Suprapubic skin (tissue), 4 donors: ENCODE measurements around the gene NTSR1. TPM values are rescaled to one million over a fixed set of nuclear protein-coding genes. Genes with fewer than 3 reads are reported as not detected.

ENCODE experiments used
- DNase-seq, 2 donors: peaks; one replicate each; pipeline ENCODE4 v3.0.0-alpha.2; 2019; ENCODE audit warnings: low spot score in 2 of 2
- H3K27ac ChIP-seq: fragments of 200-600 bp; sonication (generic); one replicate; pipeline ENCODE4 v1.5.1; 2019
- H3K27me3 ChIP-seq: fragments of 200-600 bp; sonication (generic); one replicate; pipeline ENCODE4 v1.5.1; 2019
- H3K36me3 ChIP-seq: fragments of 200-600 bp; sonication (generic); one replicate; pipeline ENCODE4 v1.5.1; 2019
- H3K4me1 ChIP-seq: fragments of 200-600 bp; sonication (generic); one replicate; pipeline ENCODE4 v1.5.1; 2019
- H3K4me3 ChIP-seq: fragments of 200-600 bp; sonication (generic); one replicate; pipeline ENCODE4 v1.5.1; 2019; ENCODE audit warnings: mild to moderate bottlenecking
- H3K9me3 ChIP-seq: fragments of 200-600 bp; sonication (generic); one replicate; pipeline ENCODE4 v1.5.1; 2019
- CTCF ChIP-seq, 2 donors: fragments of 200-600 bp in 1 of 2; fragments of 450-650 bp in 1 of 2; sonication (generic) in 1 of 2; IDR thresholded peaks; one replicate each; pipeline ENCODE4 v1.5.1; 2016 to 2019; ENCODE audit warnings: antibody characterized with exemption in 2 of 2, mild to moderate bottlenecking in 1 of 2, moderate library complexity in 1 of 2
- EP300 ChIP-seq: sonication (generic); formaldehyde crosslinking; IDR thresholded peaks from one replicate; pipeline ENCODE4 v1.6.1; 2017; ENCODE audit warnings: antibody characterized with exemption
- POLR2A ChIP-seq, 2 donors: fragments of 450-650 bp; IDR thresholded peaks; one replicate each; pipeline ENCODE4 v1.6.1; 2017; ENCODE audit warnings: antibody characterized with exemption in 2 of 2, mild to moderate bottlenecking in 2 of 2, moderate library complexity in 2 of 2
- POLR2AphosphoS5 ChIP-seq, 3 donors: sonication (generic); formaldehyde crosslinking; IDR thresholded peaks; one replicate each; pipeline ENCODE4 v1.6.1; 2017; ENCODE audit warnings: antibody characterized with exemption in 3 of 3
- WGBS: methylation state at CpG from one replicate; pipeline ENCODE4 v1.1.5; 2018; 5-methylcytosine and 5-hydroxymethylcytosine counted together
- total RNA-seq, 4 donors: library from RNA; depleted of rRNA; stranded (reverse); fragments of >200 nt; gene quantifications; one replicate each; pipeline ENCODE4 v1.1.0, GENCODE V29; 2016

NTSR1 gene
- total RNA-seq, 4 donors from 2014 or later, result 0.16 to 0.55 TPM; not detected in 2

- peaks cover 31% of the 10 kb centered on the region for H3K27me3 ChIP-seq
- DNase-seq, result no peak
- no peak overlapping the region for H3K27ac ChIP-seq
- TF ChIP-seq POLR2AphosphoS5 (IDR thresholded peaks at IDR 0.05) (no peak), POLR2A (IDR thresholded peaks at IDR 0.05) (no peak), EP300 (no peak)
- no peaks in the 10 kb centered on the region for H3K9me3 ChIP-seq
- H3K4me1 ChIP-seq, result no peaks in the 10 kb centered on the region
- H3K4me3 ChIP-seq, result no peak overlapping the region
- WGBS, result 54% methylated on average over 19 of the region's 20 CpGs
- no peaks in the 10 kb centered on the region for H3K36me3 ChIP-seq
These were observed 71.6 kb downstream of the NTSR1 start for GRCh38 chr20:62780204-62780603.

GRCh38 chr20:62780696-62781095 is 72.1 kb downstream of the NTSR1 start:
- no peak overlapping the region for H3K4me3 ChIP-seq
- H3K27ac ChIP-seq, result no peak overlapping the region
- no peak for DNase-seq
- 69% methylated on average over 14 of the region's 17 CpGs for WGBS
- H3K4me1 ChIP-seq, result no peaks in the 10 kb centered on the region
- TF ChIP-seq CTCF (IDR thresholded peaks at IDR 0.05) (no peak), POLR2A (IDR thresholded peaks at IDR 0.05) (no peak), POLR2AphosphoS5 (IDR thresholded peaks at IDR 0.05) (no peak), EP300 (no peak)
- H3K36me3 ChIP-seq, result no peaks in the 10 kb centered on the region
- peaks cover 36% of the 10 kb centered on the region for H3K27me3 ChIP-seq
- H3K9me3 ChIP-seq, result no peaks in the 10 kb centered on the region

- TF ChIP-seq EP300, result no peak
- no peak for TF ChIP-seq POLR2A (IDR thresholded peaks at IDR 0.05)
- TF ChIP-seq CTCF (IDR thresholded peaks at IDR 0.05), result no peak
- TF ChIP-seq POLR2AphosphoS5 (IDR thresholded peaks at IDR 0.05), result no peak
- H3K4me1 ChIP-seq, result no peaks in the 10 kb centered on the region
- no peak overlapping the region for H3K27ac ChIP-seq
- 82% methylated on average over 18 of the region's 18 CpGs for WGBS
- no peaks in the 10 kb centered on the region for H3K36me3 ChIP-seq
- no peak for DNase-seq
- peaks cover 46% of the 10 kb centered on the region for H3K27me3 ChIP-seq
- no peaks in the 10 kb centered on the region for H3K9me3 ChIP-seq
- no peak overlapping the region for H3K4me3 ChIP-seq
These were observed 73.7 kb downstream of the NTSR1 start for GRCh38 chr20:62782149-62782892.

GRCh38 chr20:62782893-62783278 is 74.2 kb downstream of the NTSR1 start:
- 42% methylated on average over 9 of the region's 9 CpGs for WGBS
- H3K4me3 ChIP-seq, result no peak overlapping the region
- H3K27me3 ChIP-seq, result peaks cover 46% of the 10 kb centered on the region
- H3K9me3 ChIP-seq, result no peaks in the 10 kb centered on the region
- TF ChIP-seq EP300, result no peak
- TF ChIP-seq POLR2A (IDR thresholded peaks at IDR 0.05), result no peak
- no peak for DNase-seq
- no peaks in the 10 kb centered on the region for H3K36me3 ChIP-seq
- no peaks in the 10 kb centered on the region for H3K4me1 ChIP-seq
- H3K27ac ChIP-seq, result no peak overlapping the region

- Histone ChIP-seq H3K27me3 (peaks cover 31% of the 10 kb centered on the region), H3K9me3 (no peaks in the 10 kb centered on the region), H3K4me3 (no peak overlapping the region), H3K36me3 (no peaks in the 10 kb centered on the region), H3K27ac (no peak overlapping the region), H3K4me1 (no peaks in the 10 kb centered on the region)
- no peak for DNase-seq
- TF ChIP-seq POLR2A (IDR thresholded peaks at IDR 0.05) (no peak), POLR2AphosphoS5 (IDR thresholded peaks at IDR 0.05) (no peak), CTCF (IDR thresholded peaks at IDR 0.05) (no peak), EP300 (no peak)
- 93% methylated on average over 6 of the region's 16 CpGs for WGBS
These were observed 75.9 kb downstream of the NTSR1 start for GRCh38 chr20:62784497-62784896.

- peaks cover 22% of the 10 kb centered on the region for H3K27me3 ChIP-seq
- H3K27ac ChIP-seq, result no peak overlapping the region
- no peaks in the 10 kb centered on the region for H3K36me3 ChIP-seq
- 52% methylated on average over 11 of the region's 11 CpGs for WGBS
- TF ChIP-seq POLR2AphosphoS5 (IDR thresholded peaks at IDR 0.05), result no peak
- TF ChIP-seq CTCF (IDR thresholded peaks at IDR 0.05), result no peak
- TF ChIP-seq EP300, result no peak
- no peak for TF ChIP-seq POLR2A (IDR thresholded peaks at IDR 0.05)
- no peaks in the 10 kb centered on the region for H3K9me3 ChIP-seq
- no peaks in the 10 kb centered on the region for H3K4me1 ChIP-seq
- H3K4me3 ChIP-seq, result no peak overlapping the region
- no peak for DNase-seq
These were observed 76.8 kb downstream of the NTSR1 start for GRCh38 chr20:62785393-62785792.
